Natural killer cell (primary cell): ENCODE data around the gene ZXDA. TPM values are rescaled to one million over a fixed set of nuclear protein-coding genes. Genes with fewer than 3 reads are reported as not detected.
A peak's percentile ranks its signal among the peaks of the same experiment; 100 is the strongest.

Experiments used
- ATAC-seq, 3 donors: fragments of 150-1000 bp in 2 of 3; fragments of 200-7000 bp in 1 of 3; cut with Tn5 transposase; 1 replicate in 1 of 3; 2 replicates in 2 of 3; pipeline ENCODE4 v1.10.0; 2021; ENCODE audit warnings: mild to moderate bottlenecking in 2 of 3, moderate library complexity in 2 of 3
- DNase-seq, 2 donors: peaks; one replicate each; pipeline versions ENCODE4 v3.0.0 to v3.0.0-alpha.2; 2013 to 2021; ENCODE audit warnings: mixed read lengths in 1 of 2
- H3K27ac ChIP-seq: one replicate; pipeline ENCODE4 v1.5.1; 2013; ENCODE audit warnings: mild to moderate bottlenecking, low read length
- H3K27me3 ChIP-seq: one replicate; pipeline ENCODE4 v1.6.1; 2013; ENCODE audit warnings: low read length; ENCODE audit not compliant: control insufficient read depth, insufficient read depth
- H3K36me3 ChIP-seq: one replicate; pipeline ENCODE4 v1.6.1; 2013; ENCODE audit warnings: low read length; ENCODE audit not compliant: control insufficient read depth, insufficient read depth
- H3K4me1 ChIP-seq: one replicate; pipeline ENCODE4 v1.6.1; 2013; ENCODE audit warnings: low read length; ENCODE audit not compliant: control insufficient read depth, insufficient read depth
- H3K4me3 ChIP-seq: one replicate; pipeline ENCODE4 v1.5.1; 2013; ENCODE audit warnings: low read length
- H3K9me3 ChIP-seq: one replicate; pipeline ENCODE4 v1.6.1; 2013; ENCODE audit warnings: low read length; ENCODE audit not compliant: control insufficient read depth, insufficient read depth
- H3K27ac Mint-ChIP-seq, 2 donors: one replicate each; pipeline ENCODE4 v1.8.0; 2022; ENCODE audit warnings: mild to moderate bottlenecking in 2 of 2, mixed read lengths in 2 of 2, moderate library complexity in 1 of 2
- H3K27me3 Mint-ChIP-seq, 2 donors: one replicate each; pipeline ENCODE4 v1.8.0; 2022; ENCODE audit warnings: low read depth in 2 of 2, mixed read lengths in 2 of 2
- H3K36me3 Mint-ChIP-seq: one replicate; pipeline ENCODE4 v1.8.0; 2022; ENCODE audit warnings: mixed read lengths
- H3K4me1 Mint-ChIP-seq, 2 donors: one replicate each; pipeline ENCODE4 v1.8.0; 2022; ENCODE audit warnings: mixed read lengths in 2 of 2
- H3K4me3 Mint-ChIP-seq: one replicate; pipeline ENCODE4 v1.8.0; 2022; ENCODE audit warnings: mild to moderate bottlenecking, moderate library complexity, mixed read lengths
- H3K9me3 Mint-ChIP-seq, 2 donors: one replicate each; pipeline ENCODE4 v1.8.0; 2022; ENCODE audit warnings: mixed read lengths in 2 of 2
- WGBS: methylation state at CpG from one replicate; pipeline ENCODE4 v1.1.7; 2013; ENCODE audit warnings: missing lambda C conversion rate; ENCODE audit not compliant: insufficient coverage; 5-methylcytosine and 5-hydroxymethylcytosine counted together
- intact Hi-C: fragments of 100-400 bp; cut with micrococcal nuclease; formaldehyde crosslinking; loops from one replicate; pipeline ENCODE4 v1.14.2; 2022
- total RNA-seq, 4 donors: library from RNA; stranded (reverse); fragments of 120-200 nt in 1 of 4; gene quantifications; one replicate each; pipeline versions ENCODE4 v1.2.3 to v1.2.4, GENCODE V29; 2013 to 2022
- TF ChIP-seq, protein P1 (sequence below): fragments of 200-600 bp; IDR thresholded peaks from one replicate; pipeline ENCODE4 v1.8.0; 2022; ENCODE audit warnings: antibody characterized with exemption

The ZXDA gene
- total RNA-seq, 3 donors from 2014 or later (not counting 1 experiment from before 2014, with no cell fraction given): 10.4 to 12.0 (median 10.9) TPM

GRCh38 chrX:57906790-57907189, 3.5 kb downstream of the ZXDA start:
- WGBS: no CpG with 5 or more reads among the region's 1 CpG
- Mint-ChIP-seq H3K27me3 (no peaks in the 10 kb centered on the region), H3K36me3 (no peaks in the 10 kb centered on the region), H3K4me3 (peak overlapping the region; percentile 29), H3K27ac (peak overlapping the region; percentile 65 to 81), H3K4me1 (peaks cover 22 to 29% of the 10 kb centered on the region in 2 donors), H3K9me3 (no peaks in the 10 kb centered on the region)
- TF ChIP-seq, protein P1, sequence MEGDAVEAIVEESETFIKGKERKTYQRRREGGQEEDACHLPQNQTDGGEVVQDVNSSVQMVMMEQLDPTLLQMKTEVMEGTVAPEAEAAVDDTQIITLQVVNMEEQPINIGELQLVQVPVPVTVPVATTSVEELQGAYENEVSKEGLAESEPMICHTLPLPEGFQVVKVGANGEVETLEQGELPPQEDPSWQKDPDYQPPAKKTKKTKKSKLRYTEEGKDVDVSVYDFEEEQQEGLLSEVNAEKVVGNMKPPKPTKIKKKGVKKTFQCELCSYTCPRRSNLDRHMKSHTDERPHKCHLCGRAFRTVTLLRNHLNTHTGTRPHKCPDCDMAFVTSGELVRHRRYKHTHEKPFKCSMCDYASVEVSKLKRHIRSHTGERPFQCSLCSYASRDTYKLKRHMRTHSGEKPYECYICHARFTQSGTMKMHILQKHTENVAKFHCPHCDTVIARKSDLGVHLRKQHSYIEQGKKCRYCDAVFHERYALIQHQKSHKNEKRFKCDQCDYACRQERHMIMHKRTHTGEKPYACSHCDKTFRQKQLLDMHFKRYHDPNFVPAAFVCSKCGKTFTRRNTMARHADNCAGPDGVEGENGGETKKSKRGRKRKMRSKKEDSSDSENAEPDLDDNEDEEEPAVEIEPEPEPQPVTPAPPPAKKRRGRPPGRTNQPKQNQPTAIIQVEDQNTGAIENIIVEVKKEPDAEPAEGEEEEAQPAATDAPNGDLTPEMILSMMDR: no peak
- intact Hi-C loops: no loop called here
- Histone ChIP-seq H3K4me1 (peaks cover 13% of the 10 kb centered on the region), H3K4me3 (no peak overlapping the region), H3K27ac (no peak overlapping the region), H3K27me3 (no peaks in the 10 kb centered on the region), H3K36me3 (no peaks in the 10 kb centered on the region), H3K9me3 (no peaks in the 10 kb centered on the region)
- no peak for DNase-seq
- no peak for ATAC-seq

DNA sequence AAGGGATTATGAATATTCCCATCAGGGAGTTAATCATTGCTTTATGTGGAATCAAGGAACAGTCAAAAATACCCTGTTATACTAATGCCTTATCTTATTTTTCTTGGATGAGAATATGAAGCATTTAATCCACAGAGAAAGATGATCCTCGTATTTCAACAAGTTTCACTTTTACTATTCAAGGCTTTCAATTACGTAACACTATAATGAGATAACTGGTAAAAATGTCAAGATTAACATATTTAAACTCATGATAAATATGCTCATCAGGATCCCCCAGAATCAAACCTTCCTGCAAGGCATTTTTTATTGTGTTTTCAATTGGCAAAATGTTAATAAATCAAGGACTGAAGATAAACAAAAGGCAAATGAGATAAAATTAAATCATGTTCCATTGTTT, 5.1 kb downstream of the ZXDA start:
- Mint-ChIP-seq H3K4me3 (peak overlapping the region; percentile 76), H3K27me3 (no peaks in the 10 kb centered on the region), H3K9me3 (no peaks in the 10 kb centered on the region), H3K36me3 (no peaks in the 10 kb centered on the region), H3K4me1 (peaks cover 22 to 23% of the 10 kb centered on the region in 2 donors), H3K27ac (peak overlapping the region; percentile 65 to 76)
- intact Hi-C loops: no loop called here
- ATAC-seq (no peak), DNase-seq (no peak)
- Histone ChIP-seq H3K27ac (no peak overlapping the region), H3K4me3 (no peak overlapping the region), H3K4me1 (peaks cover 5% of the 10 kb centered on the region), H3K36me3 (no peaks in the 10 kb centered on the region), H3K27me3 (no peaks in the 10 kb centered on the region), H3K9me3 (no peaks in the 10 kb centered on the region)
- WGBS: no CpG with 5 or more reads among the region's 2 CpGs
- TF ChIP-seq, protein P1: no peak

GRCh38 chrX:57904176-57904880, 5.9 kb downstream of the ZXDA start:
- H3K9me3 ChIP-seq: no peaks in the 10 kb centered on the region
- H3K27me3 ChIP-seq: no peaks in the 10 kb centered on the region
- WGBS: 94% methylated on average over 5 of the region's 7 CpGs
- peaks cover 4% of the 10 kb centered on the region for H3K4me1 ChIP-seq
- no peaks in the 10 kb centered on the region for H3K36me3 ChIP-seq
- no peak overlapping the region for H3K27ac ChIP-seq
- intact Hi-C loops: no loop called here
- Mint-ChIP-seq H3K27me3 (no peaks in the 10 kb centered on the region), H3K9me3 (no peaks in the 10 kb centered on the region), H3K27ac (no peak overlapping the region), H3K4me3 (no peak overlapping the region), H3K36me3 (no peaks in the 10 kb centered on the region), H3K4me1 (peaks cover 22 to 23% of the 10 kb centered on the region in 2 donors)
- ATAC-seq (no peak), DNase-seq (no peak)
- TF ChIP-seq, protein P1: no peak
- no peak overlapping the region for H3K4me3 ChIP-seq

- WGBS: no CpG with 5 or more reads among the region's 2 CpGs
- H3K4me3 Mint-ChIP-seq: no peak overlapping the region
Measured at GRCh38 chrX:57902633-57903032, 7.6 kb downstream of the ZXDA start.

More at GRCh38 chrX:57902633-57903032, 7.6 kb downstream of the ZXDA start:
- TF ChIP-seq, protein P1: no peak
- Histone ChIP-seq H3K27ac (no peak overlapping the region), H3K4me3 (no peak overlapping the region), H3K9me3 (no peaks in the 10 kb centered on the region), H3K4me1 (no peaks in the 10 kb centered on the region), H3K36me3 (no peaks in the 10 kb centered on the region), H3K27me3 (no peaks in the 10 kb centered on the region)
- DNase-seq (no peak), ATAC-seq (no peak)
- intact Hi-C loops: no loop called here
- Mint-ChIP-seq H3K36me3 (no peaks in the 10 kb centered on the region), H3K9me3 (no peaks in the 10 kb centered on the region), H3K4me1 (peaks cover 21 to 23% of the 10 kb centered on the region in 2 donors), H3K27ac (no peak overlapping the region), H3K27me3 (no peaks in the 10 kb centered on the region)
